ENCODE measurements around the gene CEP135.
A peak's percentile ranks its signal among the peaks of the same experiment; 100 is the strongest.
"Not testable (repeated sequence)": the region's sequence is repeated elsewhere in the genome, so short reads cannot be mapped to it uniquely, and the experiment has no call there.

Gene CEP135, protein sequence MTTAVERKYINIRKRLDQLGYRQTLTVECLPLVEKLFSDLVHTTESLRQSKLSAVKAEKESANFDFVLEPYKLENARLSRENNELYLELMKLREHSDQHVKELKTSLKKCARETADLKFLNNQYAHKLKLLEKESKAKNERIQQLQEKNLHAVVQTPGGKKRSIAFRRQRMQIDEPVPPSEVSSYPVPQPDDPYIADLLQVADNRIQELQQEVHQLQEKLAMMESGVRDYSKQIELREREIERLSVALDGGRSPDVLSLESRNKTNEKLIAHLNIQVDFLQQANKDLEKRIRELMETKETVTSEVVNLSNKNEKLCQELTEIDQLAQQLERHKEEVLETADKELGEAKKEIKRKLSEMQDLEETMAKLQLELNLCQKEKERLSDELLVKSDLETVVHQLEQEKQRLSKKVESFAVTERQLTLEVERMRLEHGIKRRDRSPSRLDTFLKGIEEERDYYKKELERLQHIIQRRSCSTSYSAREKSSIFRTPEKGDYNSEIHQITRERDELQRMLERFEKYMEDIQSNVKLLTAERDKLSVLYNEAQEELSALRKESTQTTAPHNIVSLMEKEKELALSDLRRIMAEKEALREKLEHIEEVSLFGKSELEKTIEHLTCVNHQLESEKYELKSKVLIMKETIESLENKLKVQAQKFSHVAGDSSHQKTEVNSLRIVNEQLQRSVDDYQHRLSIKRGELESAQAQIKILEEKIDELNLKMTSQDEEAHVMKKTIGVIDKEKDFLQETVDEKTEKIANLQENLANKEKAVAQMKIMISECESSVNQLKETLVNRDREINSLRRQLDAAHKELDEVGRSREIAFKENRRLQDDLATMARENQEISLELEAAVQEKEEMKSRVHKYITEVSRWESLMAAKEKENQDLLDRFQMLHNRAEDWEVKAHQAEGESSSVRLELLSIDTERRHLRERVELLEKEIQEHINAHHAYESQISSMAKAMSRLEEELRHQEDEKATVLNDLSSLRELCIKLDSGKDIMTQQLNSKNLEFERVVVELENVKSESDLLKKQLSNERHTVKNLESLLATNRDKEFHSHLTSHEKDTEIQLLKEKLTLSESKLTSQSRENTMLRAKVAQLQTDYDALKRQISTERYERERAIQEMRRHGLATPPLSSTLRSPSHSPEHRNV

GRCh38 chr4:55948726-55949481 is at the start of gene CEP135:
Gene CEP135, plus strand, starts transcription at chr4:55948945. Its CDS starts 3,186 bp downstream, at chr4:55952131.
- peak; percentile 93 for DNase-seq

GRCh38 chr4:55902677-55903076 is 46.1 kb upstream of the CEP135 start:
- no peak for DNase-seq

DNA sequence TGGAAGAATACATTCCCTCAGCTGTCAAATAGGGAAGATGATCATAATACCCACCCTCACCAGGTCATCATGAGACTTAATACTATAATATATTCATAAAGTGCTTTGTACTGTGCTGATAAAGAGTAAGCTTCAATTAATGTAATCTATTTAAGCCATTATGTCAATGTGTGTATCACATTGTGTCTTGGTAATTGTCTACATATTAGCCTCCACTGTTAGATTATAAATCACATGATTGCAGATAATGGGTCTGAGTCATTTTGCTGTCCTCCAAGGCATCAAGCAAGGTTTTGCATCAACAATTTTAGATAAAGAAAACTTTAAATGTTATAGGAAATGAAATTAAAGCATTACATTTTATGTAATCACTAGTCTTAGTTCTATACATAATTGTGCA is 45.2 kb upstream of the CEP135 start:
- DNase-seq: no peak

- no peak for DNase-seq
These were observed 44.2 kb upstream of the CEP135 start for GRCh38 chr4:55904576-55904975.

DNA sequence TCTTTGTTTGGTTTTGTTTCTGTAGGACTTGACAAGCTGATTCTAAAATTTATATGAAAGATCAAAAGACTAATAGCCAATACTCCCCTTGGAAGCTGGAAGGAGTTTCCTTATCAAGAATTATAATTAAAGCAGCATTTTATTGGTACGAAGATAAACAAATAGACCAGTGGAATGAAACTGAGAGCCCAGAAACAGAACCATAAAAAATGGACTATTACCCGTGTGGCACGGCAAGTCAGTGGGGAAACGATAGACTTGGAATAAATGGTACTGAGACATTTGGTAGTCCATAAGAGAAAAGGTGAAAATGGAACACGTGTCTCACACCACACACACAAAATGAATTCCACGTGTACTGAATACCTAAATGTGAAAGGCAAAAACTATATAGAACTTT is 42.4 kb upstream of the CEP135 start:
- no peak for DNase-seq

GRCh38 chr4:55906989-55907388 is 41.8 kb upstream of the CEP135 start:
- no peak for DNase-seq

GRCh38 chr4:55907469-55907868 is 41.3 kb upstream of the CEP135 start:
- DNase-seq: no peak

GRCh38 chr4:55910140-55910539 is 38.6 kb upstream of the CEP135 start:
- no peak for DNase-seq

DNA sequence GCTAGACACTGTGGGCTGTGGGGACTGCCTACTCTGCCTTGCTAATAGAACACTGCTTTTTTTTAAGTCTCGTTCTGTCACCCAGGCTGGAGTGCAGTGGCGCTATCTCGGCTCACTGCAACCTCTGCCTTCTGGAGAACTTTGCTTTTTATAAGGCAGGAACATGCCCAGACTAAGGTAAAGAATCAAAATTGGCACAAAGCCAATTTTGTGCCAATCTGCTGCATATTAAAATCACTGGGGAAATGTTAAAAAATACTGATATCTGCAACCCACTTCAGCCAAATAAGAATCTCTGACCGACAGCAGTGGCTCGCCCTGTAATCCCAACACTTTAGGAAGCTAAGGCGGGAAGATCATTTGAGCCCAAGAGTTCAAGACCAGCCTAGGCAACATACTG is 36.5 kb upstream of the CEP135 start:
- DNase-seq: no peak

GRCh38 chr4:55920571-55920970 is 28.2 kb upstream of the CEP135 start:
- no peak for DNase-seq

- no peak for DNase-seq
These were observed 27.7 kb upstream of the CEP135 start for GRCh38 chr4:55921093-55921492.

GRCh38 chr4:55925241-55925640 is 23.5 kb upstream of the CEP135 start:
- no peak for DNase-seq

- no peak for DNase-seq
These were observed 22.1 kb upstream of the CEP135 start for GRCh38 chr4:55926610-55927009.

DNA sequence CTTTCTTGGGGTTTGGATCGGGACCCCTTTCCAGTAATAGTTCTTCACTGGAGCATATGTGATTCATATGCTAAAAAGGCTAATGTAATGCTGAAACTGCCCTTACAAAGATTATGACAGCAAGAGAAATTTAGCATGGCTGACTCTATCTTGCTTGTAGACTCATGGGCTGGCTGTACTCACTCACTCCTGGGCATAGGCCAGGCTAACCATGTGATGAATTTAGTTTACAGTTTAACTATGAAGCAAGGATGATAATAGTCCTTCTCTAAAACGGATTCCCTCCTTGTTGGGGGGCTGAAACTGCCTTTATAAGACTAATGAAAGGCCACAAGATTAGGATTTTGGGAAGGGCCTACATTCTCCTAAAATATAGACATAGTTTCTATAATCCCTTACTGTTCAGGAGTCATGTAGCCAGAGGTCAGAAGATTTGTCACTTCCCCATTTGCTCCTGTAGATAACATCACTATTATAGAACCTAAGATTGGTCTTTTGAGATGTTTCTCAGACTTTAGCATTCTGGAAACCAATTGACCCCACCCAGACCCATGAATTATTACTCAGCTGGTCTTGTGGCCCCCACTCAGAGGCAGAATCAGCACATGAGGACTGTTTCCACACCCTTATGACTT is 20.8 kb upstream of the CEP135 start:
- no peak for DNase-seq

DNA sequence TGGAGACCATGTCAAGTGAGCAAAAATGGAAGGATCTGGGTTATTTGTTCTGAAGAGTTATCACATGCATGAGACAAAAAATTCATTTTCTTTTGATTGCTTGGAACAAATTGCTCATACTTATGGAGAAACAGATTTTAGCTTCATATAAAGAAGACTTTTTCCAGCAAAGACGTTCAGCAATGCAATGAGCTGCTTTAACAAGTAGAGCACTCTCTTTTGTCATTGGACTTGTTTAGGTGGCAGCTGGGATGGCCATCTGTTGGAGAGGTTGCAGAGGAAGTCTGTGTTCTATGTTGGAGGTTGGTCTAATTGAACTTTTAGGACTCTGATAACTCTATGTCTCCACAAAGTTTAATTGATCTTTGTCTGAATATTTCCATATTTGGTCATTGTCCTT is 19.9 kb upstream of the CEP135 start:
- DNase-seq: no peak

DNA sequence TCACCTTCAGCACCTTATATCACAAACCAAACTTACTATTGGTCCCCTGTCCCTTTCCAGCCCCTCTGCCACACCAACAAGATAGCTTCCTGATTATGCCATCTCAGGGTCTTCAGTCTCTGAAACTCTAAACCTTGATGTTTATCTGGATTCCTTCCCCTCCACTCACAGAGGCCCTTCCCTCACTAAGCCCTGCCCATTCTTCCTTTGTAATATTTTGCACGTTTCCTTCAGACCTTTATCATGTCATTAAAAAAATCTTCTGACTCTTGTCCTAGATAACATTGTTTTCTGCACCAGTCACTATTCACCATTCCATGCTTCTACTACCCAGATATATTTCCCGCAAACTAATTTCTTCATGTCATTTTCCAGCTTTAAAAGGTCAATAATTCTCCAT is 17.7 kb upstream of the CEP135 start:
- no peak for DNase-seq

- no peak for DNase-seq
These were observed 16.9 kb upstream of the CEP135 start for GRCh38 chr4:55931833-55932232.

DNA sequence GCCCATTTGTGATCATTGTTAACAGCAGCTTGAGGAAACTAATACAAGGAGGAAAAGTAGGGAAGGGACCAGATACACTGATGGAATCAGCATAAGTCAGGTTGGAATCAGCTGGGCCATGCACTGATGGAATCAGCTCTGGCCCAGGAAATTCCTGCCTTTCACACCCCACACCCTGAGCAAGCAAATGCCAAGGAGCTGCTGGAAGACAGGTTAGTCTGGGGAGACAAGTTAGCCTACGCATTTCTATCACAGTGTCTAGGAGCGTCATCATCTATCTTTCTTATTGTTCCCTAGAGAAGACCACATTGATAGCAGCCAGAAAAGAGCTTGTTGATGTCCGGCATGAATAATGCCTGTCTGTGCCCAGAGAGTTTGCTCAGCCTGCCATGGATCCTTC is 16.2 kb upstream of the CEP135 start:
- no peak for DNase-seq

DNA sequence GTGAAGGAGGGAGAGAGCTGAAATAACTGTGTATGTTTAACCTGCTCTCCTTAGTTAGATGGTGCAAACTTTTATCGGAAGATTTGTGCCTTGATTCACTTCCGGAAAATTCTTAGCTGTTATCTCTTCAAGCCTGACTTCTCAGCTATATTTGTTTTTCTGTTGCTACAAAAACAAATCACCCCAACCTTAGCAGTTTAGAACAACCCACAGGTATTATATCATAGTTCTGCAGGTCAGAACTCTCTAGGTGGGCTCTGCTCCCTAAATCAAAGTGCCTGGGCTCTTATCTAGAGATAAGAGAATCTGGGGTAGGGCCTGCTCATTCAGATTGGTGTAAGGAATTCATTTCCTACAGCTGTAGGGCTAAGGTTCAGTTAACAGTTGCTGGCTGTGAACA is 15.1 kb upstream of the CEP135 start:
- DNase-seq: no peak

DNA sequence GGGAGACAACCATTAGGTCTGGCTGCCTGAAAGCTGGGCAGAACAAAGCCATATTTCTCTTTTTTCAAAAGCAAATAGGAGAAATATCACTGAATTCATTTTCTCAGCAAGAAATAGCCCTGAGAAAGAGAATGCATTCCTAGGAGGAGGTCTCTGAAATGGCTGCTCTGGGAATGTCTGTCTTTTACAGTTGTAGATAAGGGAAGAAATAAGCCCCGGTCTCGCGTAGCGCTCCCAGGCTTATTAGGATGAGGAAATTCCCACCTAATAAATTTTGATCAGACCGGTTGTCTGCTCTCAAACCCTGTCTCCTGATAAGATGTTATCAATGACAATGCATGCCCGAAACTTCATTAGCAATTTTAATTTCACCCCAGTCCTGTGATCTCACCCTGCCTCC is 12.8 kb upstream of the CEP135 start:
- not testable (repeated sequence) for DNase-seq

GRCh38 chr4:55938481-55938880 is 10.3 kb upstream of the CEP135 start:
- DNase-seq: no peak

DNA sequence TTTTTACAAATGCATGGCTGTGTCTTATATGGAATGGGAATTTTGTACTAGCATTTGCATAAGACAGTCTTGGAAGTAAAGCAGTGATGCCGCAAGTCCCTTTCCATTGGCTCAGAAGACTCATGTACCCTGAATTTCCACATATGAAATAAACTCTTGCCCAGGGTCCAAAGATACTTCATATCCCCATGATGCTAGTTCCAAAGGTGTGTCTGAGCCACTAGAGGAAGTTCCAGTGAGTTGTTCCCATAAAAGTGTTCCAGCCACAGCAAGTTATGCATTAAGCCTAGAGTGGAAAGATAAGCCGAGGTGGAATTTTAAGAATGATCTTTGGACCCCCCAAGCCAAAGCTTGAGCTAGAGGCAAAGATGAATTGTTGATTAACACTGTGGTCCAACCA is 9.3 kb upstream of the CEP135 start:
- no peak for DNase-seq
